Measurements from ENCODE around the gene TFPI. TPM values are rescaled to one million over a fixed set of nuclear protein-coding genes. Genes with fewer than 3 reads are reported as not detected.

The TFPI gene
- total RNA-seq (10 to 100 TPM; 18.2 to 63.7 (median 25.0) TPM), polyA plus RNA-seq (10 to 100 TPM; 13.5 to 24.6 TPM)
- long read RNA-seq, donor 1, partial matches to known transcripts: 2 of 15 reads
- long read RNA-seq, donor 1, other reads (novel, unspliced or antisense): 10 of 15 reads
- long read RNA-seq, donor 2, transcript TFPI-201 (8 exons, 3,885 nt): major isoform, 32 of 63 reads
- long read RNA-seq, donor 2, partial matches to known transcripts: 4 of 63 reads
- long read RNA-seq, donor 2, other reads (novel, unspliced or antisense): 25 of 63 reads
- long read RNA-seq, donor 3, transcript TFPI-201 (8 exons, 3,885 nt): major isoform, 13 of 15 reads
- long read RNA-seq, donor 3, partial matches to known transcripts: 0 of 15 reads
- long read RNA-seq, donor 3, other reads (novel, unspliced or antisense): 2 of 15 reads

GRCh38 chr2:187554011-187554703 lies at the start of gene TFPI:
TSS of gene TFPI (minus strand) at chr2:187554435. CDS start at chr2:187503768, 50,667 bp downstream.
- TF ChIP-seq CTCF (IDR thresholded peaks at IDR 0.05) (no peak), POLR2A (IDR thresholded peaks at IDR 0.05) (no peak)
- H3K9me3 ChIP-seq: no peaks in the 10 kb centered on the region
- H3K27ac ChIP-seq: peak within 1 kb of the TSS; percentile 54 to 83 (median 66)
- DNase-seq (peak in 2 of 5 donors; percentile 26 to 41), ATAC-seq (peak; percentile 37 to 93 (median 84))
- H3K36me3 ChIP-seq: no peaks in the 10 kb centered on the region
- H3K4me1 ChIP-seq: peaks cover 0 to 25% (median 6%) of the 10 kb centered on the region in 12 donors
- H3K27me3 ChIP-seq: no peaks in the 10 kb centered on the region
- peak within 1 kb of the TSS; percentile 13 to 64 (median 54) for H3K4me3 ChIP-seq
- 16 to 23% (median 18%) methylated on average over 9 of the region's 9 CpGs for WGBS, 4 donors
- intact Hi-C loops (cut with DNase I): no loop called here

GRCh38 chr2:187594801-187595200 lies 40.6 kb upstream of the TFPI start:
- DNase-seq: no peak
- Histone ChIP-seq H3K9me3 (no peaks in the 10 kb centered on the region), H3K36me3 (no peaks in the 10 kb centered on the region), H3K4me3 (no peak overlapping the region), H3K4me1 (no peaks in the 10 kb centered on the region), H3K27ac (no peak overlapping the region), H3K27me3 (no peaks in the 10 kb centered on the region)
- WGBS, 4 donors: 88 to 92% (median 90%) methylated on average over 1 of the region's 1 CpG
- ATAC-seq: no peak
- peak in 4 of 12 donors; percentile 14 to 33 (median 26) for TF ChIP-seq CTCF (IDR thresholded peaks at IDR 0.05)
- no peak for TF ChIP-seq POLR2A (IDR thresholded peaks at IDR 0.05)
- intact Hi-C loops (cut with DNase I): loop anchor here in 4 of 10 donors (10.0 kb wide), 3 partner anchors 250 to 920 kb away; no protein-coding TSS in a partner anchor

DNA sequence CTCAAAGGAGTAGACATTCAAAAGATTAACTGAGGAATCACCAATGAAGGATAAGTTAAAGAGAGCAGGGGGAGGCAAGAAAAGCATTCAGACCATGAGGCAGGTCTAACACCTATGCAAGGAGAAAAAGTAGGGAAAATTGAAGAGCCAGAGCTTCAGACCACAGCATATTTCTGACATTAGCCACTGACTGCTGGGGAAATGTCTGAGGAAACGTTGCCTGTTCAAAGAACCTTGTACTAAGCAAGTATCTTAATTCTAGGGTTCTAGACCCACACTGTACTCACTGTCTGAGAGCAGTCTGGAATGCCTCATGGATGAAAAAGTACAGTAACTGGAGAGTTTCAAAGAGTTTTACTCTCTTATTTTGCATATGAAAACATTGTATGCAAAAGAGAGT lies 39.5 kb upstream of the TFPI start:
- Histone ChIP-seq H3K4me3 (no peak overlapping the region), H3K4me1 (no peaks in the 10 kb centered on the region), H3K27ac (no peak overlapping the region), H3K9me3 (no peaks in the 10 kb centered on the region), H3K27me3 (no peaks in the 10 kb centered on the region), H3K36me3 (no peaks in the 10 kb centered on the region)
- DNase-seq (no peak), ATAC-seq (no peak)
- 39 to 67% (median 60%) methylated on average over 1 of the region's 1 CpG for WGBS, 4 donors
- TF ChIP-seq POLR2A (IDR thresholded peaks at IDR 0.05): no peak
- TF ChIP-seq CTCF (IDR thresholded peaks at IDR 0.05): no peak
- intact Hi-C loops (cut with DNase I): loop anchor here in 4 of 10 donors (10.0 kb wide), 3 partner anchors 251 to 921 kb away; no protein-coding TSS in a partner anchor

DNA sequence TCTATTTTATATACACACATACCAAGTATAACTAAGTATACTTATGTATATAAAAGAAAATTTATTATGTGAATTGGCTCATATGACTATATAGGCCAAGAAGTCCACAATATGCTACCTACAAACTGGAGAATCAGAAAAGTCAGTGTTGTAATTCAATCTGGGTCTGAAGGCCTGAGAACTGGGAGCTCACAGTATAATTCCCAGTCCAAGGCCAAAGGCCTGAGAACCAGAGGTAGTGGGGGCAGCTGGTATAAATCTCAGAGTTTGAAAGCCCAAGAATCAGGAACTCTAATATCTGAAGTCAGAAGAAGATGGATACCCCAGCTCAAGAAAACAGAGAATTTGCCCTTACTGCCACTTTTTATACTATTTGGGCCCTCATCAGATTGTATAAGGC lies 38.9 kb upstream of the TFPI start:
- ATAC-seq: no peak
- H3K27ac ChIP-seq: no peak overlapping the region
- intact Hi-C loops (cut with DNase I): loop anchor here in 4 of 10 donors (10.0 kb wide), 3 partner anchors 252 to 922 kb away; no protein-coding TSS in a partner anchor
- no peaks in the 10 kb centered on the region for H3K27me3 ChIP-seq
- TF ChIP-seq CTCF (IDR thresholded peaks at IDR 0.05) (no peak), POLR2A (IDR thresholded peaks at IDR 0.05) (no peak)
- H3K9me3 ChIP-seq: no peaks in the 10 kb centered on the region
- no peaks in the 10 kb centered on the region for H3K36me3 ChIP-seq
- H3K4me3 ChIP-seq: no peak overlapping the region
- DNase-seq: no peak
- no peaks in the 10 kb centered on the region for H3K4me1 ChIP-seq

Measured in heart left ventricle (tissue), 16 donors.